Astrocyte of the spinal cord (primary cell): Measurements from ENCODE around the gene KASH5.

ENCODE experiments used
- DNase-seq: peaks from one replicate; pipeline ENCODE4 v3.0.0; 2011; ENCODE audit warnings: low read depth, low spot score
- H3K4me3 ChIP-seq: 2 replicates; pipeline ENCODE4 v1.5.1; 2011; ENCODE audit warnings: low read depth, mild to moderate bottlenecking, low read length, moderate library complexity
- CTCF ChIP-seq: IDR thresholded peaks from 2 replicates; pipeline ENCODE4 v1.5.1; 2012; ENCODE audit warnings: low read depth, mild to moderate bottlenecking, low read length, inconsistent platforms
- in situ Hi-C: cut with HindIII; loops from 2 replicates; pipeline ENCODE4 v1.10.0; 2017; ENCODE audit warnings: low sequenced_read_pairs

Gene KASH5

GRCh38 chr19:49343123-49343522 lies 44.9 kb upstream of the KASH5 start:
- TF ChIP-seq CTCF, result no peak
- H3K4me3 ChIP-seq, result no peak overlapping the region
- in situ Hi-C loops, result no loop called here

DNA sequence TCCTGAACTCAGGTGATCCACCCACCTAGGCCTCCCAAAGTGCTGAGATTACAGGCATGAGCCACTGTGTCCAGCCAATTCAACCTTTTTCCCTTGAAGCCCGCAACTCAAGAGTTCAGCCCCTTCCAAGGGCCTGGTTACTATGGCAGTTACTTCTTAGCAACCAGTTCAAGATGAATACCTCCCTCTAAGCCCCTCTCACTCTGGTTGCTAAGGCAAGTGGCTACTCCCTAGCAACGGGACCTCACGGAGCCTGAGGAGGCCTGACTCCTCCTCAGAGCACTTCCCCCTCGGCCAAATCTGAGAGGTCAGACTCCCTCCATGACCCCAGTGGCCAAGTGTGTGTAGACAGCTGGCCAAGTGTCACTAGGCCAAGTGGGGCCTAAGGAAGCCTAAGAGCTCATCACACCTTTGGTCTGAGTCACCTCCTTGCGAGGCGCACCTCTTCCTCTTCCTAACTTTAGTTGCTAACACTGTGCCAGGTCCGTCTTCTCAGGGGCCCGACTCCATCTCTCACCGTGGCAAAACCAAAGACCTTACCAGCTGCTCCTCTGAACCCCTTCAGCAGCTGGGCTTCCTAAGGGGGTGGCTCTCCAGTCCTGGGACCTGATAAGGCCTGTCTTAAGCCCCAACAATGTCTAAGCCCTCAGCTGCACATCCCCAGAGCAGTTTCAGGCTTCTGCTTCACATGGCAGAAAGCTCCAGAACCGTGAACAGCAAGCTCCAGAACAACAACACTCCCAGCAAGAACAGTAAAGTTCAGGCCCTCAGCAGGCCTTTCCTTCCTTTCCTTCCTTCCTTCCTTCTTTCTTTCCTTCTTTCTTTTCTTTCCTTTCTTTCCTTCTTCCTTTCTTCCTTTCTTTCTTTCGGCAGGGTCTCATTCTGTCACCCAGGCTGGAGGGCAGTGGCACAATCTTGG lies 43.3 kb upstream of the KASH5 start:
- no peak for TF ChIP-seq CTCF
- DNase-seq, result no peak
- in situ Hi-C loops, result no loop called here
- H3K4me3 ChIP-seq, result no peak overlapping the region

More at GRCh38 chr19:49343123-49343522, 44.9 kb upstream of the KASH5 start:
- no peak for DNase-seq

DNA sequence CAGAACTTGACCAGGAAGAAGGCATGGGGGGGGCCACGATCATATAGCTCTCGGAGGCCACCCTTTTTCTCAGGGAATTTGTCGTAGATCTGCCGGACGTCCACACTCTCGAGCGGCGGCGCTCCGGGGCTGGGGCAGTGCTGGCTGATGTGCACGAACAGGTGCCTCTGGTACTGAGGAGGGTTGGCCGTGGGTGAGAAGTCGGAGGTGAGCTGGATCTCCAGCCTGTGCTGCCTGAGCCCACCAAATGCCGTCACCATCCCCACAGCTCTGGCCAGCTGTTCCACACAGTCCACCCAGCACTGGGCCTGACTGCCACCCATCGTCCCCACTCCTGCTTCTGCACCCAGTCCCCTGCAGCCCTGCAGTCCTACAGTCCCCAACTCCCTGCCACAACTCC lies 40.9 kb upstream of the KASH5 start:
- in situ Hi-C loops, result no loop called here
- no peak for TF ChIP-seq CTCF
- no peak for DNase-seq
- no peak overlapping the region for H3K4me3 ChIP-seq

DNA sequence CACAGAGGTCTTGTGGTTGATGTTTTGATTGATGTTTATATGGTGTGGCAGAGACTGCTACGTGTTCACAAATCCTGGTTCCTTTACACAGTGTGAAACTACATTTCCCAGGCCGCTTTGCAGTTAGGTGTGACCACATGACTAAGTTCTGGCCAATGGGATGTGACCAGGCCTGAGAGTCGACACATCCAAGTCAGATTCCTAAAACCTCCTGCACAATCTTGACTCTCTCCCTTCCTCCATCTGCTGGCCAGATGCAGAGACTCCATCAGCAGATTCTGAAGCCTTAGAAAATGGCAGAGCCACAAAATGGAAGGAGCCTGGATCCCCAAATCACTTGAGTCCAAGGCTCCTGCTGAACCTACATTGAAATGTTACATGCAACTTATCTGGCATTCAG lies 40.2 kb upstream of the KASH5 start:
- no peak overlapping the region for H3K4me3 ChIP-seq
- DNase-seq, result peak; percentile 59
- in situ Hi-C loops, result no loop called here
- TF ChIP-seq CTCF, result peak; percentile 20

DNA sequence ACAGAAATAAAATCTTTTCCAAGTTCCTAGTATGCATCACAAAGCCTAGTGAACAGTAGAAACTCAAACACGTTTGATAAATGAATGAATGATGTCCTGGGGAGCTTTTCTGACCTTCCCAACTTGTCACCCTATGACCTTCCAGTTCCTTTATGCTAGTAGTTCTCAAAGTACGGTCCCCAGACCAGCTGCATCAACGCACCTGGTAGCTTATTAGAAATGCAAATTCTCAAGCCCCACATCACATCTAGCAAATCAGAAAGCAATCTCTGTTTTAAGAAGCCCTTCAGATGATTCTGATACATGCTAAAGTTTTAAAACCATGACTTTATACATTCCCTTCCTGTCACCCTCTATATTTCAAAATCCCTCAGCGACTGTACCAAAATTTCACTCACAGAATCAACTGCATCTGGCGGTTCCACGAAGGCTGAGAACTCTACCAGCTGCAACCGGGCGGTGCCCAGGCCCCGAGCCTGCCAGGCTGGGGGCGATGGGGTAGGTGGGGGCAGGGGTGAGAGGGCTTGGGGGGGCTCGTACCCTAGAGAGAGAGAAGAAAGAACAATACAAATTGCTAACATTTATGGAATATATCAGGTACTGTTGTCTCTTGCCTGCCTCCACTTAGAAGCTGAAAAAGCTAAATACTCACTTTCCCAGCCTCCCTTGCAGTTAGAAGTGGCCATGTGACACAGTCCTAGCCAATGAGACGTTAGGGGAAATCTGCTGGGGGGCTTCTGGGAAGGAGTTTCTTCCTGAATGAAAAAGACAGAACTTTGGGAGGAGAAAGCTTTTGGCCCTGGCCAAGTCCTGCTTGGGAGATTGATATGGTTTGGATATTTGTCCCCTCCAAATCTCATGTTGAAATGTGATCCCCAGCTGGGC lies 39.5 kb upstream of the KASH5 start:
- DNase-seq, result no peak
- in situ Hi-C loops, result no loop called here
- no peak for TF ChIP-seq CTCF
- H3K4me3 ChIP-seq, result no peak overlapping the region

DNA sequence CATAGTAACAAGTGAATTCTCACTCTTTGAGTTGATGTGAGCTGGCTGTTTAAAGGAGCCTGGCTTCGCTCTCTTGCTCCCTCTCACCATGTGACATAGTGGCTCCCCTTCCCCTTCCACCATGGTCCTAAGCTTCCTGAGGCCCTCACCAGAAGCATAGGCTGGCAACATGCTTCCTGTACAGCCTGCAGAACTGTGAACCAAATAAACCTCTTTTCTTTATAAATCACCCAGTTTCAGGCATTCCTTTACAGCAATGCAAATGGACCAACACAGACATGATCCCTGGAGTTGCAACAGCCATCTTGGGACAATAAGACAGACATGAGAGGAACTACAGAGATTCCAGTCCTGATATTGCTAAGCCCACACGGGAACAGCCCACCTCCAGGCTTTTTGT lies 38.5 kb upstream of the KASH5 start:
- DNase-seq, result no peak
- H3K4me3 ChIP-seq, result no peak overlapping the region
- in situ Hi-C loops, result no loop called here
- TF ChIP-seq CTCF, result no peak
